Thyroid gland (tissue), 4 donors: ENCODE data around the gene SYDE2. TPM values are rescaled to one million over a fixed set of nuclear protein-coding genes. Genes with fewer than 3 reads are reported as not detected.
A peak's percentile ranks its signal among the peaks of the same experiment; 100 is the strongest.

Experiments
- DNase-seq, 2 donors: peaks; one replicate each; pipeline ENCODE4 v3.0.0-alpha.2; 2019
- H3K27ac ChIP-seq, 3 donors: fragments of 200-600 bp; sonication (generic); 1 replicate in 2 of 3; 2 replicates in 1 of 3; pipeline ENCODE4 v1.5.1; 2016 to 2019; ENCODE audit warnings: mild to moderate bottlenecking in 1 of 3, moderate library complexity in 1 of 3
- H3K27me3 ChIP-seq: fragments of 200-600 bp; sonication (generic); one replicate; pipeline ENCODE4 v1.5.1; 2019
- H3K36me3 ChIP-seq, 2 donors: fragments of 200-600 bp; sonication (generic); one replicate each; pipeline ENCODE4 v1.5.1; 2016 to 2019
- H3K4me1 ChIP-seq, 2 donors: fragments of 200-600 bp; sonication (generic); one replicate each; pipeline ENCODE4 v1.5.1; 2017 to 2019
- H3K4me3 ChIP-seq, 3 donors: fragments of 200-600 bp; sonication (generic); replicated peaks in 1 of 3; 1 replicate in 2 of 3; 2 replicates in 1 of 3; pipeline ENCODE4 v1.5.1; 2016; ENCODE audit warnings: mild to moderate bottlenecking in 1 of 3
- H3K9me3 ChIP-seq: fragments of 200-600 bp; sonication (generic); one replicate; pipeline ENCODE4 v1.5.1; 2017
- POLR2A ChIP-seq, 2 donors: fragments of 450-650 bp; IDR thresholded peaks; one replicate each; pipeline ENCODE4 v1.6.1; 2017; ENCODE audit warnings: antibody characterized with exemption in 2 of 2, mild to moderate bottlenecking in 2 of 2, moderate library complexity in 1 of 2
- WGBS, 2 donors: methylation state at CpG; one replicate each; pipeline ENCODE4 v1.1.5; 2017; 5-methylcytosine and 5-hydroxymethylcytosine counted together
- intact Hi-C: fragments of 100-400 bp; cut with DNase I; formaldehyde crosslinking; loops from one replicate; pipeline ENCODE4 v1.15.1; 2023
- total RNA-seq, 4 donors: library from RNA; depleted of rRNA; stranded (reverse); fragments of >200 nt; gene quantifications; one replicate each; pipeline ENCODE4 v1.2.3, GENCODE V29; 2016
- TF ChIP-seq, protein P1 (sequence below), 6 experiments: fragments of 200-600 bp in 3 of 6; fragments of 450-650 bp in 3 of 6; sonication (generic) in 3 of 6; IDR thresholded peaks; one replicate each; pipeline ENCODE4 v1.5.1; 2016 to 2019; ENCODE audit warnings: antibody characterized with exemption in 6 of 6, mild to moderate bottlenecking in 2 of 6, inconsistent platforms in 1 of 6, moderate library complexity in 1 of 6

Gene SYDE2
- total RNA-seq, 4 donors from 2014 or later, result 15.2 to 30.8 (median 20.5) TPM

DNA sequence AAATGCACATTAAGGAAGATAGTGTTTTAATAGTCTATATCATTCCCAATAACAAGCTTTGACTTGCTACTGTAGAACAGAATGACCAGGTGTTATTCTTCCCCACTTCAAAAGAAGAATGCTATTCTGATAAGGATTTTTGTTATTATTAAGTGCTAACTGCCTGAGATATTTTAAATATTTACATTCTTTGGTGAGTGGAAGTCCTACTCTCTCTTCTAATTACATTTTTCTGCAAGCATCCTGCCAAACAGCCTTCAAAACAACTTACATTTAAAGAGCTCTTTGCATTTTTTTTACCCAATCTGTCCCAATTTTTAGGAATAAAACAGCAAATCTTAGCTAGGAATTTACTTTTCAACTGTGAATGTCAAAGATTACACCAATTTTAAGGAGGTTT is 23.5 kb upstream of the SYDE2 start:
- Histone ChIP-seq H3K27me3 (no peaks in the 10 kb centered on the region), H3K4me3 (no peak overlapping the region), H3K9me3 (no peaks in the 10 kb centered on the region), H3K4me1 (peaks cover 20 to 21% of the 10 kb centered on the region in 2 donors), H3K27ac (peak overlapping the region in 2 of 3 donors; percentile 62 to 71), H3K36me3 (no peaks in the 10 kb centered on the region)
- no peak for DNase-seq
- TF ChIP-seq, protein P1, sequence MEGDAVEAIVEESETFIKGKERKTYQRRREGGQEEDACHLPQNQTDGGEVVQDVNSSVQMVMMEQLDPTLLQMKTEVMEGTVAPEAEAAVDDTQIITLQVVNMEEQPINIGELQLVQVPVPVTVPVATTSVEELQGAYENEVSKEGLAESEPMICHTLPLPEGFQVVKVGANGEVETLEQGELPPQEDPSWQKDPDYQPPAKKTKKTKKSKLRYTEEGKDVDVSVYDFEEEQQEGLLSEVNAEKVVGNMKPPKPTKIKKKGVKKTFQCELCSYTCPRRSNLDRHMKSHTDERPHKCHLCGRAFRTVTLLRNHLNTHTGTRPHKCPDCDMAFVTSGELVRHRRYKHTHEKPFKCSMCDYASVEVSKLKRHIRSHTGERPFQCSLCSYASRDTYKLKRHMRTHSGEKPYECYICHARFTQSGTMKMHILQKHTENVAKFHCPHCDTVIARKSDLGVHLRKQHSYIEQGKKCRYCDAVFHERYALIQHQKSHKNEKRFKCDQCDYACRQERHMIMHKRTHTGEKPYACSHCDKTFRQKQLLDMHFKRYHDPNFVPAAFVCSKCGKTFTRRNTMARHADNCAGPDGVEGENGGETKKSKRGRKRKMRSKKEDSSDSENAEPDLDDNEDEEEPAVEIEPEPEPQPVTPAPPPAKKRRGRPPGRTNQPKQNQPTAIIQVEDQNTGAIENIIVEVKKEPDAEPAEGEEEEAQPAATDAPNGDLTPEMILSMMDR (IDR thresholded peaks at IDR 0.05), result no peak
- TF ChIP-seq POLR2A (IDR thresholded peaks at IDR 0.05), result no peak
- intact Hi-C loops, result no loop called here

DNA sequence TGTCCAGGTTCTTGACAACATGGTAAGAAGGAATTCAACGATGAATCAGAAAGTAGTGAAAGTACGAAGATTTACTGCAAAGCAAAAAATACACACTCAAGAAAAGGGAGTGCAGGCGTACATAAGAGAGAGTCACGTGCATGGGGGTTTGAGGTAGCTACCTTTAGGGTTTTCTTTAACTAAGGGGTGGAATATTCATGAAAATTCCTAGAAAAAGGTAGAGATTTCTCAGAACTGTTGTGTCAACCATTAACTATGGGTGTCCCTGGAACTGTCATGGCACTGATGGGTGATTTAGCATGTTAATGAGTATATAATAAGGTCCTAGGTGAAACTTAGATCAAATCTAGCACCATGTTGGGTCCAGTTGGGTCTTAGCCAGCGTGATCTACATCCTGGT is 22.5 kb upstream of the SYDE2 start:
- peaks cover 20 to 21% of the 10 kb centered on the region in 2 donors for H3K4me1 ChIP-seq

DNA sequence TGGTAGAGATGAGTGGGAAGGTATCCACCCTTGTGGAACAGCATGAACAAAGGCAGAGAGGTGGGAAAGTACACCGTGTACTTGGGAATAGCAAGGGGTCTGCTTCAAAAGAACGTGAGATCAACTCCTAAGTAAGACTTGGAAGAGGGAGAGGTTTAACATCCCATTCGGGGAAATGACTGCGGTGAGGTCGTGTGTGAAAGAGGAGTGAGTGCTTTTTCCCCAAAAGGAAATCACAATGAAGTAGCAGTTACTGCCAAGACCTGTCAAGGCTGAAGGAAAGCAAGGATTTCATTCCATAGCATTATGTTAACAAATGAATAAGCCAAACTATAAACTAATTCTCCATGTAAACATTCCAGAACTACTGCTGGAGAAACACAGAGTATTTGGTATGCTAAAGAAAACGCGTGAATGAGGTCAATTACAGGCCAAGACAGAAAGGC is 20.0 kb upstream of the SYDE2 start:
- TF ChIP-seq, protein P1 (IDR thresholded peaks at IDR 0.05), result no peak
- no peak for TF ChIP-seq POLR2A (IDR thresholded peaks at IDR 0.05)
- Histone ChIP-seq H3K27ac (no peak overlapping the region), H3K4me3 (no peak overlapping the region), H3K4me1 (peaks cover 16 to 18% of the 10 kb centered on the region in 2 donors), H3K9me3 (no peaks in the 10 kb centered on the region), H3K27me3 (no peaks in the 10 kb centered on the region), H3K36me3 (no peaks in the 10 kb centered on the region)
- intact Hi-C loops, result no loop called here
- DNase-seq, result no peak
- WGBS, 2 donors, result 46 to 49% methylated on average over 7 of the region's 7 CpGs

More for the DNA sequence above, 22.5 kb upstream of the SYDE2 start:
- WGBS, 2 donors, result 82 to 84% methylated on average over 5 of the region's 5 CpGs
- DNase-seq, result no peak
- intact Hi-C loops, result no loop called here
- no peak overlapping the region for H3K27ac ChIP-seq
- H3K9me3 ChIP-seq, result no peaks in the 10 kb centered on the region
- H3K36me3 ChIP-seq, result no peaks in the 10 kb centered on the region
- no peak for TF ChIP-seq POLR2A (IDR thresholded peaks at IDR 0.05)
- TF ChIP-seq, protein P1 (IDR thresholded peaks at IDR 0.05), result no peak
- no peaks in the 10 kb centered on the region for H3K27me3 ChIP-seq
- no peak overlapping the region for H3K4me3 ChIP-seq

DNA sequence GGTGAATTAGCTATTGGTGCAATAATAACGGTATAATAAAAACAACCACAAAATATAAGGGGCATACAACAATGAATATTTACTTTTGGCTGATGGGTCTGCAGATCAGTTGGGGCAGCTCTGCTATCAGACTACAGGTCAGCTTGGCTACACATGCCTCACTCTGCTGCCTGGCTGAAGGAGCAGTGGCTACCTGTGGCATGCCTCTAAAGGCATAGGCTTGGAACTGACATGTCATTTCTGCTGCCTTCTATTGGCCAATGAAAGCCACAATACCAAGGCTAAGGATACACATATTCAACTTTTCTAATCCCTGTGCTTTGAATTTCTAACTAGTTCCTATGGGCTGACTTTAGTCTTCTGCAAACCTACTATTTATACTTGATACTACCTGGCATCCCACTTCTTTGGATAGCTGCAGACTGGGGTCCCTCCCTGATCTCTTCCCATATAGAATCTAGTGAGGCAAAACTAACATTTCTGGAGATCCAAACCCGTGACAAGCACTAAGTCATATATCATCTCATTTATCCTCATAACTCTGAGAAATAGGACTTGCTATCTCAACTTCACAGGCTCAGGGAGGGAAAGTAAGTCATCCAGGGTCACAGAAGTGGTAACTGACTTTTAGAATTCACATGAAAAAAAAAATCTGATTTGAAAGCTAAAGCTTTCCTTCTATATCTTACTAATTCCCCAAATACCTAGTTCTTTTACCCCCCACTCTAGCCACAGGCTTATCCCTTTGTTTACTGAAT is 19.2 kb upstream of the SYDE2 start:
- no peak overlapping the region for H3K27ac ChIP-seq
- TF ChIP-seq, protein P1 (IDR thresholded peaks at IDR 0.05), result no peak
- TF ChIP-seq POLR2A (IDR thresholded peaks at IDR 0.05), result no peak
- no peak for DNase-seq
- H3K36me3 ChIP-seq, result no peaks in the 10 kb centered on the region
- H3K9me3 ChIP-seq, result no peaks in the 10 kb centered on the region
- no peaks in the 10 kb centered on the region for H3K27me3 ChIP-seq
- intact Hi-C loops, result no loop called here
- peaks cover 9 to 10% of the 10 kb centered on the region in 2 donors for H3K4me1 ChIP-seq
- 88 to 93% methylated on average over 2 of the region's 2 CpGs for WGBS, 2 donors
- no peak overlapping the region for H3K4me3 ChIP-seq

DNA sequence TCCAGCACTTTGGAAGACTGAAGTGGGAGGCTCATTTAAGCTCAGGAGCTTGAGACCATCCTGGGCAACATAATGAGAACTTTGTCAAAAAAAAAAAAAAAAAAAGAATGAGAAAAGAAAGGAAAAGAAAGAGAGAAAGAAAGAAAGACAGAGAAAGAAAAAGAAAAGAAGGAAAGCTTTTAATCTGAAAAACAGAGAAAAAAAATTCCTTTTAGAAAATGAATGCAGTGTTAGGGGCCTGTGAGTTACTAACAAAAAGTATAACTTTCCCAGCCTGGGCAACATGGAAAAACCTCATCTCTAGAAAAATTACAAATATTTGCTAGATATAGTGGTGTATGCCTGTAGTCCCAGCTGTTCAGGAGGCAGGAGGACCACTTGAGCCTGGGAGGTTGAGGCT is 15.9 kb upstream of the SYDE2 start:
- H3K4me1 ChIP-seq, result no peaks in the 10 kb centered on the region
- no peak for TF ChIP-seq POLR2A (IDR thresholded peaks at IDR 0.05)
- TF ChIP-seq, protein P1 (IDR thresholded peaks at IDR 0.05), result no peak

More for the DNA sequence above, 15.9 kb upstream of the SYDE2 start:
- no peak overlapping the region for H3K27ac ChIP-seq
- no peaks in the 10 kb centered on the region for H3K27me3 ChIP-seq
- H3K9me3 ChIP-seq, result no peaks in the 10 kb centered on the region
- no peaks in the 10 kb centered on the region for H3K36me3 ChIP-seq
- intact Hi-C loops, result no loop called here
- no peak overlapping the region for H3K4me3 ChIP-seq
- no peak for DNase-seq
